ENCODE data around the gene ZFYVE9.

DNA sequence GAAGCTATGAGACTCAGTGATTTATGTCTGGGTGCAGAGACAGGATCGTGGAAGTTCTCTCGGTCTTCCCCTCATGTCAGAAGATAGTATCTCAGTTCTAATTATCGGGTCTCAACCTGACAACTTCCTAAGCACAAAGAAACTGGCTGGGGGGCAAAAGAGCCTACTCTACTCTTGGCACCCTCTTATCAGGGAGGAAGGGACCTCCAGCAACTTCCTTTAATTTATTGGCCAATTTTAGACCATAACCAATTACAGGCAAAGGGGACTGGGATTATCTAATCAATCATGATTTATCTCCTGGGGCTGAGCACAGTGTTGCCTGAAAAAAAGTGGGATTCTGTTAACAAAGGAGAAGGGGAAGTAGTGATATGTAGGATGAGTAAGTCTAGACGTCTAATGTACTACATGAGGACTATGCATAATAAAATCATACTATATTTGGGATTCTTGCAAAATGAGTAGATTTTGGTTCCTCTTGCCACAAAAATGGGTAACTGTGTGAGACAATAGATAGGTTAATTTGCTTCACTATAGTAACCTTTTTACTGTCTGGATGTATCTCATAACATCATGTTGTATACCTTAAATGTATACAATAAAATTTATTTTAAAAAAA lies 98.8 kb downstream of the ZFYVE9 start:
- TF ChIP-seq, protein P1, sequence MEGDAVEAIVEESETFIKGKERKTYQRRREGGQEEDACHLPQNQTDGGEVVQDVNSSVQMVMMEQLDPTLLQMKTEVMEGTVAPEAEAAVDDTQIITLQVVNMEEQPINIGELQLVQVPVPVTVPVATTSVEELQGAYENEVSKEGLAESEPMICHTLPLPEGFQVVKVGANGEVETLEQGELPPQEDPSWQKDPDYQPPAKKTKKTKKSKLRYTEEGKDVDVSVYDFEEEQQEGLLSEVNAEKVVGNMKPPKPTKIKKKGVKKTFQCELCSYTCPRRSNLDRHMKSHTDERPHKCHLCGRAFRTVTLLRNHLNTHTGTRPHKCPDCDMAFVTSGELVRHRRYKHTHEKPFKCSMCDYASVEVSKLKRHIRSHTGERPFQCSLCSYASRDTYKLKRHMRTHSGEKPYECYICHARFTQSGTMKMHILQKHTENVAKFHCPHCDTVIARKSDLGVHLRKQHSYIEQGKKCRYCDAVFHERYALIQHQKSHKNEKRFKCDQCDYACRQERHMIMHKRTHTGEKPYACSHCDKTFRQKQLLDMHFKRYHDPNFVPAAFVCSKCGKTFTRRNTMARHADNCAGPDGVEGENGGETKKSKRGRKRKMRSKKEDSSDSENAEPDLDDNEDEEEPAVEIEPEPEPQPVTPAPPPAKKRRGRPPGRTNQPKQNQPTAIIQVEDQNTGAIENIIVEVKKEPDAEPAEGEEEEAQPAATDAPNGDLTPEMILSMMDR (IDR thresholded peaks at IDR 0.05 in 2 of 3, conservative IDR thresholded peaks at IDR 0.05 in 1 of 3; ENCODE audit: insufficient read depth in 2 of 3, low read depth in 1 of 3, low read length in 3 of 3), result no peak
- TF ChIP-seq, protein P2, sequence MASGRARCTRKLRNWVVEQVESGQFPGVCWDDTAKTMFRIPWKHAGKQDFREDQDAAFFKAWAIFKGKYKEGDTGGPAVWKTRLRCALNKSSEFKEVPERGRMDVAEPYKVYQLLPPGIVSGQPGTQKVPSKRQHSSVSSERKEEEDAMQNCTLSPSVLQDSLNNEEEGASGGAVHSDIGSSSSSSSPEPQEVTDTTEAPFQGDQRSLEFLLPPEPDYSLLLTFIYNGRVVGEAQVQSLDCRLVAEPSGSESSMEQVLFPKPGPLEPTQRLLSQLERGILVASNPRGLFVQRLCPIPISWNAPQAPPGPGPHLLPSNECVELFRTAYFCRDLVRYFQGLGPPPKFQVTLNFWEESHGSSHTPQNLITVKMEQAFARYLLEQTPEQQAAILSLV (tag; IDR thresholded peaks at IDR 0.05), result no peak
- no peak for TF ChIP-seq POLR2A (conservative IDR thresholded peaks at IDR 0.05)
- TF ChIP-seq SIRT6 (IDR thresholded peaks at IDR 0.05; ENCODE audit: low read depth, low read length), result no peak
- TF ChIP-seq KLF10 (CRISPR knock-in tag; IDR thresholded peaks at IDR 0.05), result no peak

Measured in K562 (cell line).